AG04450 (cell line): ENCODE results near the gene WDR76. TPM values are rescaled to one million over a fixed set of nuclear protein-coding genes. Genes with fewer than 3 reads are reported as not detected.
A peak's percentile ranks its signal among the peaks of the same experiment; 100 is the strongest.

ENCODE experiments used
- CTCF ChIA-PET: fragments of 300-600, 350-600 bp; formaldehyde crosslinking; extraction: SDS; loops from one replicate; lab custom pipeline; 2022; ENCODE audit warnings: antibody characterized with exemption, inconsistent platforms; lab: Charles Lee
- POLR2A ChIA-PET: fragments of 350-600 bp; formaldehyde crosslinking; extraction: SDS; loops from one replicate; lab custom pipeline; 2021; ENCODE audit warnings: antibody characterized with exemption, inconsistent platforms; lab: Yijun Ruan, JAX
- DNase-seq: peaks from one replicate; pipeline ENCODE4 v3.0.0-alpha.2; 2011; ENCODE audit warnings: low read depth, low spot score
- H3K27ac ChIP-seq: one replicate; pipeline ENCODE4 v1.5.1; 2012; ENCODE audit warnings: low read depth, low read length, control low read depth
- H3K27me3 ChIP-seq: one replicate; pipeline ENCODE4 v1.6.0; 2012; ENCODE audit warnings: low read length; ENCODE audit not compliant: control insufficient read depth, insufficient read depth
- H3K4me3 ChIP-seq: 2 replicates; pipeline ENCODE4 v1.5.1; 2011; ENCODE audit warnings: mild to moderate bottlenecking, low read depth, low read length, control low read depth
- H3K9me3 ChIP-seq: 2 replicates; pipeline ENCODE4 v1.5.1; 2012; ENCODE audit warnings: low read length; ENCODE audit not compliant: control insufficient read depth, insufficient read depth
- polyA plus RNA-seq: library from polyadenylated mRNA; depleted of rRNA; stranded (reverse); fragments of >200 nt; gene quantifications from 2 replicates; pipeline ENCODE4 v1.2.3, GENCODE V29; 2011
- TF ChIP-seq, protein P1 (sequence below): IDR thresholded peaks from 2 replicates; pipeline ENCODE4 v1.5.1; 2011; ENCODE audit warnings: low read depth, low read length, control low read depth, inconsistent platforms

The WDR76 gene
- polyA plus RNA-seq, 1 experiment: 6.7 TPM

DNA sequence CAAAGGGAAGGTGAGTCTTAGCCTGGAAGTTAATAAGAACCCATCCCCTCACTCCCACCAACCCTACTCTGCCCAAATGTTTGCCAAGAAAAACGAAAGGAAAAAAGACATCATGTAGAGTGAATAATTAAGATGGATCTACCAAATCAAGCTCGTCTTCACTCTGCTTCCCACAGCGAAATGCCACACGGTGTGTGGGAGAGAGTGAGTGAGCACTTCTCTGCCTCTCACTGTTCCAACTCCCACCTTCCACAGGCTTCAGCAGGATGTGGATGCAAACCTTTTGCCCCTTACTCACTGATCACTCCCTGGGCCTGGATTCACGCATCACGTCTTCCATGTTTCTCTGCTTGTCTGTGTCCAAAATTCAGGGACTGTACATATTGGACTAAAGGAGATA is 85.4 kb downstream of the WDR76 start:
- ChIA-PET CTCF (interaction anchor here (1.0 to 1.1 kb wide), 2 partner anchors 8 to 154 kb away, joined by 4 to 5 read pairs; no protein-coding TSS in a partner anchor), POLR2A (interaction anchor here (1.9 kb wide), 1 partner anchor 10 kb away, joined by 8 read pairs; no protein-coding TSS in a partner anchor)
- no peak for DNase-seq

DNA sequence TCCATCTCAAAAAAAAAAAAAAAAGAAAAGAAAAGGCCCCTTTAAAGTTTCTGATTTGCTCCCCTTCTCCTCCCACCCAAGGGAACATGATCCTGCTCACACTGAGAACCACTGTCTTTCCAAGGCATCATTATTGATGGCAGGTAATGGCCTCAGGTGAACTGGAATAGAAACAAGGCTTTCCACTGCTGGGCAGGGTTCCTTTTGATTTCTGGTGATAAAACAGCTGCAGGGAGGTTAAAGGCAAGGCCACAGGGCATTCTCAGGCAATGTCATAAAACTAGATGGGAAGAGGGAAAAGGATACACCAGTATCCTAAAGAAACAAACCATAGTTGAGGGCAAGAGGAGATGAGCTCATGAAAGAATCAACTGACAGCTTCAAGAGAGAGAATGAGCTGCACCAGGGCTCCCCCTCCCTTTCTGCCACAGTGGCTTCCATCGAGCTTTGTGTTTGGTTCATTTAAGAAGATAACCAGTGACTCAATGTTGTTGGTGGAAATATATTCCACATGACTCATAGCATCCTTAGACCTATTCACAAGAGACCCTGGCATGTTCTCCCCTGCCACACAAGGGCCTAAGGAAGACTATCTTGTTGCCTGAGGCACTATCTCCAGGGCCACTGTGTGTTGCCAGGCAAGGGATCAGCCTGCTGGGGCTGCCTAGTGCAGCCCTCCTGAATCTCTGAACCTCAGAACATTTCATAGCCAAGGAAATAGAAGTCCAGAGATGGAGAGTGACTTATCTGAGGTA is 86.4 kb downstream of the WDR76 start:
- POLR2A ChIA-PET: interaction anchor here (0.5 to 1.9 kb wide), 4 partner anchors 9 to 87 kb away, joined by 3 to 8 read pairs (median 5); no protein-coding TSS in a partner anchor
- CTCF ChIA-PET: interaction anchor here (1.5 to 2.5 kb wide), 3 partner anchors 9 to 306 kb away, joined by 4 to 12 read pairs (median 11); no protein-coding TSS in a partner anchor
- TF ChIP-seq, protein P1, sequence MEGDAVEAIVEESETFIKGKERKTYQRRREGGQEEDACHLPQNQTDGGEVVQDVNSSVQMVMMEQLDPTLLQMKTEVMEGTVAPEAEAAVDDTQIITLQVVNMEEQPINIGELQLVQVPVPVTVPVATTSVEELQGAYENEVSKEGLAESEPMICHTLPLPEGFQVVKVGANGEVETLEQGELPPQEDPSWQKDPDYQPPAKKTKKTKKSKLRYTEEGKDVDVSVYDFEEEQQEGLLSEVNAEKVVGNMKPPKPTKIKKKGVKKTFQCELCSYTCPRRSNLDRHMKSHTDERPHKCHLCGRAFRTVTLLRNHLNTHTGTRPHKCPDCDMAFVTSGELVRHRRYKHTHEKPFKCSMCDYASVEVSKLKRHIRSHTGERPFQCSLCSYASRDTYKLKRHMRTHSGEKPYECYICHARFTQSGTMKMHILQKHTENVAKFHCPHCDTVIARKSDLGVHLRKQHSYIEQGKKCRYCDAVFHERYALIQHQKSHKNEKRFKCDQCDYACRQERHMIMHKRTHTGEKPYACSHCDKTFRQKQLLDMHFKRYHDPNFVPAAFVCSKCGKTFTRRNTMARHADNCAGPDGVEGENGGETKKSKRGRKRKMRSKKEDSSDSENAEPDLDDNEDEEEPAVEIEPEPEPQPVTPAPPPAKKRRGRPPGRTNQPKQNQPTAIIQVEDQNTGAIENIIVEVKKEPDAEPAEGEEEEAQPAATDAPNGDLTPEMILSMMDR: no peak; the same call in 1 of the 2 replicates

More for the DNA sequence above, 85.4 kb downstream of the WDR76 start:
- H3K9me3 ChIP-seq: no peaks in the 10 kb centered on the region
- TF ChIP-seq, protein P1: no peak
- H3K4me3 ChIP-seq: no peak overlapping the region
- H3K27ac ChIP-seq: peak overlapping the region; percentile 42
- no peaks in the 10 kb centered on the region for H3K27me3 ChIP-seq

DNA sequence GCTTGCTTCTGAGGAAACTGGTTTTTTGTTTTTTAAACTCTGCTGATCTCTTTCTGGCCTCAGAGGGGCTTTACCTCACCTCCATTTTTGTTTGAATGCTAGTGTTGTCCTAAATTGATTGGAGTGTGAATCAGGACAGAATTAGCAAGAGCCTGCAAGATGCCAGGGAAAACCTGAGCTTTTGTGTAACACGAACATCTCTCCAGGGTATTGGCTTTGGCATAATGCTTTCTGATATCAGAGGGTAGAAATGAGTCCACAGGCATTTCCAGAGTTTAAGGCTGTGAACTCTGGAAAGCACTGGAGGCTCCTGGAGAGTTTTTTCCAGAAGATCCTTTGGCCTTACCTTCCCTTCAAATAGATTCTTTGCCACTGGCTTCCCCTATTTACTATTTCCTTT is 87.1 kb downstream of the WDR76 start:
- H3K4me3 ChIP-seq: no peak overlapping the region
- no peak for DNase-seq
- ChIA-PET POLR2A (interaction anchor here (0.5 to 1.9 kb wide), 2 partner anchors 8 to 87 kb away, joined by 6 to 8 read pairs; no protein-coding TSS in a partner anchor), CTCF (interaction anchor here (0.6 to 2.5 kb wide), 6 partner anchors 10 to 621 kb away, joined by 3 to 12 read pairs (median 5); no protein-coding TSS in a partner anchor)
- H3K9me3 ChIP-seq: no peaks in the 10 kb centered on the region
- TF ChIP-seq, protein P1: no peak
- peak overlapping the region; percentile 91 for H3K27ac ChIP-seq
- H3K27me3 ChIP-seq: no peaks in the 10 kb centered on the region

More for the DNA sequence above, 86.4 kb downstream of the WDR76 start:
- DNase-seq: peak; percentile 90
- Histone ChIP-seq H3K4me3 (no peak overlapping the region), H3K27ac (peak overlapping the region; percentile 91), H3K9me3 (no peaks in the 10 kb centered on the region), H3K27me3 (no peaks in the 10 kb centered on the region)

DNA sequence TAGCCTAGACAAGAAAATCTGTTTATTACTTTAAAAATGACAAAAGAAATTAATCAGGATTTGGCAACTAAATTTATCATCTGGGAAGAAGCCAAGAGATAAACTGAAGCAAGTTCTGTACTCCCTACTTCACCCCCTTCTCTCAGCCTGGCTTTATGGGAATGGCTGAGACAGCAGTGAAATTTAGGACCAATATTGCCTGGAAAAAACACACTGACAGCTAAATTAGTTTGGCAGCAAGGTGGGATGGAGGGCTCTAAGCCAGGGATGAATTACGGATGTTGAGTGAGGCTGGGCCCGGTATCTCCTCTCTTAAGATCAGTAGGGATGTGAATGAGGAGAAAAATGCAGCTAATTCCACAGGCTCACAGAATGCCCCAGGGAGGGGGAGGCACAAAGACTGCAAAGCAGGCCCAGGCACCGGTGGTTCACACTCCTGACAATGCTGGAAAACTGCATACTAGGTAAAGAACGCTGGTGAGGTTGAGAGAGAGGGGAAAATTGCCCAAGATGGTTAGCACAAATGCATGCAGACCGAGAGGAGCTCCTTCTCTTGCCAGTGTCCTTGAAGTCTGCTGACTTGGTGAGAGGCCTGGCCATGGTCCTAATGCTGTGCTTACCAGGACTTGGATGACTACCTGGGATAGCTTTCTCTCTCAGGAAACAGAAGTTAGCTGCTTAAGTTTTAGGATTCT is 89.0 kb downstream of the WDR76 start:
- TF ChIP-seq, protein P1: no peak
- POLR2A ChIA-PET: no interaction called here
- no peak for DNase-seq
- no peak overlapping the region for H3K27ac ChIP-seq
- H3K4me3 ChIP-seq: no peak overlapping the region
- no peaks in the 10 kb centered on the region for H3K9me3 ChIP-seq
- CTCF ChIA-PET: interaction anchor here (1.0 to 1.3 kb wide), 2 partner anchors 141 to 150 kb away, joined by 3 read pairs; no protein-coding TSS in a partner anchor
- H3K27me3 ChIP-seq: no peaks in the 10 kb centered on the region
